ENCODE measurements around the gene MSANTD2.

Gene MSANTD2

GRCh38 chr11:124728134-124728533 is 72.1 kb downstream of the MSANTD2 start:
- DNase-seq, result no peak

- DNase-seq, result no peak
Observed at GRCh38 chr11:124727474-124727873, 72.7 kb downstream of the MSANTD2 start.

GRCh38 chr11:124725719-124726105 is 74.5 kb downstream of the MSANTD2 start:
- DNase-seq, result no peak

- DNase-seq, result no peak
Observed at GRCh38 chr11:124724979-124725718, 75.1 kb downstream of the MSANTD2 start.

GRCh38 chr11:124722176-124722575 is 78.0 kb downstream of the MSANTD2 start:
- DNase-seq, result no peak

- no peak for DNase-seq
Observed at GRCh38 chr11:124719534-124719933, 80.7 kb downstream of the MSANTD2 start.

- no peak for DNase-seq
Observed at GRCh38 chr11:124718801-124719200, 81.4 kb downstream of the MSANTD2 start.

GRCh38 chr11:124717786-124718651 is 82.2 kb downstream of the MSANTD2 start:
- DNase-seq, result no peak

GRCh38 chr11:124717421-124717785 is 82.8 kb downstream of the MSANTD2 start:
- no peak for DNase-seq

- peak; percentile 19 for DNase-seq
Observed at GRCh38 chr11:124716591-124716990, 83.6 kb downstream of the MSANTD2 start.

Measured in hematopoietic multipotent progenitor cell treated with erythropoietin and hydrocortisone succinate and interleukin-3 and kit ligand, for 8 days (in vitro differentiated cells).